PC-9 (cell line): ENCODE measurements around the gene QTRT2. TPM values are rescaled to one million over a fixed set of nuclear protein-coding genes. Genes with fewer than 3 reads are reported as not detected.

Experiments
- BruUV-seq: library from RNA; stranded (reverse); fragments of 400-500 nt; replicated peaks from 2 replicates; lab custom pipeline; 2021; lab: Mats Ljungman, UMichigan
- CTCF ChIA-PET: fragments of 300-600 bp; sonication (Branson Sonifier 250); formaldehyde crosslinking; loops from one replicate; lab custom pipeline; 2022; ENCODE audit warnings: antibody characterized with exemption; lab: Charles Lee
- POLR2A ChIA-PET: fragments of 300-600 bp; sonication (Branson Sonifier 250); formaldehyde crosslinking; loops from one replicate; lab custom pipeline; 2022; ENCODE audit warnings: antibody characterized with exemption; ENCODE audit not compliant: unreplicated experiment; lab: Charles Lee
- DNase-seq, 2 experiments: peaks; one replicate each; pipeline versions ENCODE4 v3.0.0 to v3.0.0-alpha.2; 2015 to 2022; ENCODE audit warnings: mixed read lengths in 1 of 2
- H2AFZ ChIP-seq: fragments of 200-600 bp; sonication (generic); 2 replicates; pipeline ENCODE4 v1.8.1; 2017; ENCODE audit warnings: antibody characterized with exemption
- H3F3A ChIP-seq: fragments of 200-600 bp; sonication (generic); 2 replicates; pipeline ENCODE4 v1.8.1; 2017; ENCODE audit warnings: antibody characterized with exemption, mild to moderate bottlenecking, low read depth; ENCODE audit not compliant: insufficient read depth
- H3K27ac ChIP-seq: fragments of 200-600 bp; sonication (generic); 2 replicates; pipeline ENCODE4 v1.6.1; 2016; ENCODE audit warnings: mixed run types
- H3K27me3 ChIP-seq: fragments of 200-600 bp; sonication (generic); 2 replicates; pipeline ENCODE4 v1.6.1; 2016; ENCODE audit warnings: low read depth, mixed run types; ENCODE audit not compliant: insufficient read depth
- H3K36me3 ChIP-seq: fragments of 200-600 bp; sonication (generic); 2 replicates; pipeline ENCODE4 v1.6.1; 2016; ENCODE audit warnings: low read depth, mixed run types
- H3K4me1 ChIP-seq: fragments of 200-600 bp; sonication (generic); replicated peaks from 2 replicates; pipeline ENCODE4 v1.6.1; 2016; ENCODE audit warnings: mixed run types; ENCODE audit not compliant: insufficient read depth
- H3K4me2 ChIP-seq: fragments of 200-600 bp; sonication (generic); 2 replicates; pipeline ENCODE4 v1.6.1; 2017; ENCODE audit warnings: mixed run types
- H3K4me3 ChIP-seq: fragments of 200-600 bp; sonication (generic); 2 replicates; pipeline ENCODE4 v1.6.1; 2016; ENCODE audit warnings: mixed run types
- H3K79me2 ChIP-seq: fragments of 200-600 bp; sonication (generic); 2 replicates; pipeline ENCODE4 v1.6.1; 2017; ENCODE audit warnings: low read depth, mixed run types
- H3K9me2 ChIP-seq: fragments of 200-600 bp; sonication (generic); 2 replicates; pipeline ENCODE4 v1.8.1; 2017; ENCODE audit warnings: mild to moderate bottlenecking; ENCODE audit not compliant: insufficient read depth
- H3K9me3 ChIP-seq: fragments of 200-600 bp; sonication (generic); 2 replicates; pipeline ENCODE4 v1.8.1; 2016; ENCODE audit warnings: low read depth; ENCODE audit not compliant: insufficient read depth
- H4K20me1 ChIP-seq: fragments of 200-600 bp; sonication (generic); 2 replicates; pipeline ENCODE4 v1.8.1; 2017; ENCODE audit not compliant: insufficient read depth
- CTCF ChIP-seq: fragments of 200-600 bp; sonication (generic); conservative IDR thresholded peaks from 2 replicates; pipeline ENCODE4 v1.6.1; 2017; ENCODE audit warnings: mixed run types, antibody characterized with exemption, mild to moderate bottlenecking, moderate library complexity
- EZH2 ChIP-seq: fragments of 200-600 bp; sonication (generic); IDR thresholded peaks from 2 replicates; pipeline ENCODE4 v1.8.0; 2017; ENCODE audit warnings: antibody characterized with exemption, low read depth
- intact Hi-C: fragments of 100-400 bp; cut with micrococcal nuclease; formaldehyde crosslinking; loops from one replicate; pipeline ENCODE4 v1.10.0; 2022; ENCODE audit not compliant: unreplicated experiment
- total RNA-seq: library from RNA; stranded (reverse); gene quantifications from 2 replicates; pipeline ENCODE4 v1.2.3, GENCODE V29; 2021

QTRT2 gene
- total RNA-seq, 1 experiment from 2014 or later, result 30.4 TPM

GRCh38 chr3:114033721-114034120 lies 22.8 kb upstream of the QTRT2 start:
- no peaks in the 10 kb centered on the region; the same call in 1 of the 2 replicates for H3K36me3 ChIP-seq
- POLR2A ChIA-PET, result no interaction called here
- H3K4me2 ChIP-seq, result no peak overlapping the region
- no peak for DNase-seq
- no peaks in the 10 kb centered on the region for H3K9me2 ChIP-seq
- no peaks in the 10 kb centered on the region for H4K20me1 ChIP-seq
- no peaks in the 10 kb centered on the region for H3F3A ChIP-seq
- no peak overlapping the region for H3K27ac ChIP-seq
- intact Hi-C loops, result no loop called here
- BruUV-seq, result no TSS peak
- H3K9me3 ChIP-seq, result no peaks in the 10 kb centered on the region
- no peak overlapping the region for H2AFZ ChIP-seq
- CTCF ChIA-PET, result no interaction called here
- TF ChIP-seq EZH2, result no peak
- TF ChIP-seq CTCF, result no peak
- no peaks in the 10 kb centered on the region for H3K79me2 ChIP-seq
- H3K4me1 ChIP-seq, result no peaks in the 10 kb centered on the region
- H3K27me3 ChIP-seq, result no peaks in the 10 kb centered on the region
- H3K4me3 ChIP-seq, result no peak overlapping the region

DNA sequence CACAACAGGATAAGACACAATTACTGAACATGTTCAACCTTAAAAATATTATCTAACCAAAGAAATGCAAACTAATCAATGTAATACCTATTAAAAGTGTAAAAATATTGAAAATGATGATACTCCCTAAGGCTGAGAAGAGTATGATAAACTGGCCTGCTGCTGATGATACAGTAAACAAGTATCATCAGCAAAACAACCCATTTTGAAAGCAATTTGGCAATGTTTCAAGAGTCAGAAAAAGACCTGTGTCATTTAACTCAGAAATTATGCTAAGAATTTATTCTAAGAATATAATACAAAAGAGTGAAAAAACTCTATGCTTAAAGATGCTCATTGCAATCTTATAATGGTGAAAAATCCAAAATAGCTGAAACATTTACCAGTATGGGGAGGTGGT lies 22.3 kb upstream of the QTRT2 start:
- Histone ChIP-seq H3K27ac (no peak overlapping the region), H4K20me1 (no peaks in the 10 kb centered on the region), H3K4me1 (no peaks in the 10 kb centered on the region), H2AFZ (no peak overlapping the region), H3K27me3 (no peaks in the 10 kb centered on the region), H3K4me2 (no peak overlapping the region), H3K79me2 (no peaks in the 10 kb centered on the region), H3K36me3 (no peaks in the 10 kb centered on the region; the same call in 1 of the 2 replicates), H3K9me3 (no peaks in the 10 kb centered on the region), H3K4me3 (no peak overlapping the region), H3F3A (no peaks in the 10 kb centered on the region), H3K9me2 (no peaks in the 10 kb centered on the region)
- intact Hi-C loops, result no loop called here
- ChIA-PET CTCF (interaction anchor here (0.6 kb wide), 1 partner anchor 1134 kb away, joined by 6 read pairs; no protein-coding TSS in a partner anchor), POLR2A (no interaction called here)
- TF ChIP-seq EZH2, result no peak
- no peak for TF ChIP-seq CTCF
- no peak for DNase-seq
- no TSS peak for BruUV-seq

GRCh38 chr3:114034787-114035545 lies 21.6 kb upstream of the QTRT2 start:
- Histone ChIP-seq H3K4me1 (no peaks in the 10 kb centered on the region), H2AFZ (no peak overlapping the region), H3K36me3 (no peaks in the 10 kb centered on the region; the same call in 1 of the 2 replicates), H3F3A (no peaks in the 10 kb centered on the region), H3K27ac (no peak overlapping the region), H3K27me3 (no peaks in the 10 kb centered on the region), H3K4me2 (no peak overlapping the region), H3K4me3 (no peak overlapping the region), H4K20me1 (no peaks in the 10 kb centered on the region), H3K9me2 (no peaks in the 10 kb centered on the region), H3K79me2 (no peaks in the 10 kb centered on the region), H3K9me3 (no peaks in the 10 kb centered on the region)
- DNase-seq, result no peak
- no peak for TF ChIP-seq CTCF
- ChIA-PET POLR2A (no interaction called here), CTCF (interaction anchor here (0.6 kb wide), 1 partner anchor 1134 kb away, joined by 6 read pairs; no protein-coding TSS in a partner anchor)
- intact Hi-C loops, result no loop called here
- no TSS peak for BruUV-seq
